Epithelial cell of proximal tubule (primary cell): ENCODE results near the gene ERICH6B. TPM values are rescaled to one million over a fixed set of nuclear protein-coding genes. Genes with fewer than 3 reads are reported as not detected.

ENCODE experiments used
- DNase-seq: peaks from one replicate; pipeline ENCODE4 v3.0.0-alpha.2; 2011; ENCODE audit warnings: low read depth
- H3K4me3 ChIP-seq: 2 replicates; pipeline ENCODE4 v1.5.1; 2011; ENCODE audit warnings: low read depth, mild to moderate bottlenecking, low read length
- CTCF ChIP-seq: conservative IDR thresholded peaks from 2 replicates; pipeline ENCODE4 v1.5.1; 2012; ENCODE audit warnings: low read depth, mild to moderate bottlenecking, low read length
- total RNA-seq: library from RNA; depleted of rRNA; stranded (reverse); fragments of >200 nt; gene quantifications from 2 replicates; pipeline ENCODE4 v1.2.3, GENCODE V29; 2015

ERICH6B gene
- total RNA-seq, 1 donor from 2014 or later, result not detected

DNA sequence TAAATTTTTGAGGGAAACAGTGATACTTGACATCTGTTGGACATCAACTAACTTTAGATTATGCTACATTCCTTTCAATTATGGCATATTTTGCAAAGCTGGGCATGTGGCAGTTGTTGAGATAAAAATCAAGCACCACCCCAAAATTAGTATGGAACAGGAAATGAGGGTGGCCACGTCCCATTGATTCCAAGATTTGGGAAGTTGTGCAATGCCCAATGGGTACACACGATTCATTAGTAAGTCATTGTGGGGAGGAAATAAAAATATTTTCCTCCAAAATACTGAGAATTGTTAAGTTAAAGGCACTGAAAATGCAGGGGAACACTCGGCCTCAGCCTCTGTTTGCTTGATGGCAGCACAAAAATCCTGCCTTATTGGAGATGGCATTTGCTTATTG is 7.6 kb downstream of the ERICH6B start:
- TF ChIP-seq CTCF, result no peak
- no peak overlapping the region for H3K4me3 ChIP-seq
- no peak for DNase-seq

- TF ChIP-seq CTCF, result no peak
- DNase-seq, result no peak
These were observed 10.6 kb downstream of the ERICH6B start for GRCh38 chr13:45604892-45605291.

GRCh38 chr13:45603338-45603737 is 12.2 kb downstream of the ERICH6B start:
- H3K4me3 ChIP-seq, result no peak overlapping the region
- DNase-seq, result no peak
- TF ChIP-seq CTCF, result no peak

More at GRCh38 chr13:45604892-45605291, 10.6 kb downstream of the ERICH6B start:
- H3K4me3 ChIP-seq, result no peak overlapping the region

GRCh38 chr13:45602183-45603170 is 13.1 kb downstream of the ERICH6B start:
- H3K4me3 ChIP-seq, result no peak overlapping the region
- TF ChIP-seq CTCF, result no peak
- DNase-seq, result no peak

DNA sequence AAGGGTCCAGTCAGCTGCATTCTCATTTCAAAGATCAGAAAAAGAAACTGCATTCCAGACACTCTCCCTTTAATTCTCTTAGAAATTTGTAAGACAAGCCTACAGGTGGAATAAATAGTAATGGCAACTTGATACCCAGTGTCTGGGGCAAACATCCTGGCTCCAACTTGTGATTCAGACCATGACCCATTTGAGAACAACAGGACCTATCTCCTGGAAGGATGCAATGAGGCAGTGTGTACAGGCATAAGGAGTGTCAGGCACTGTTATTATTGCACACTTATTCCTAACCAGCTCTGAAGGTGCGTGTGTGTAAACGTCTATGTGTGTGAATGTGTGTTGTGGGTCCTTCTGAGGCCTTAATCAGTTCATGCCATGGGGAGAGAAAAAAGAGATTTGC is 13.9 kb downstream of the ERICH6B start:
- no peak for TF ChIP-seq CTCF

DNA sequence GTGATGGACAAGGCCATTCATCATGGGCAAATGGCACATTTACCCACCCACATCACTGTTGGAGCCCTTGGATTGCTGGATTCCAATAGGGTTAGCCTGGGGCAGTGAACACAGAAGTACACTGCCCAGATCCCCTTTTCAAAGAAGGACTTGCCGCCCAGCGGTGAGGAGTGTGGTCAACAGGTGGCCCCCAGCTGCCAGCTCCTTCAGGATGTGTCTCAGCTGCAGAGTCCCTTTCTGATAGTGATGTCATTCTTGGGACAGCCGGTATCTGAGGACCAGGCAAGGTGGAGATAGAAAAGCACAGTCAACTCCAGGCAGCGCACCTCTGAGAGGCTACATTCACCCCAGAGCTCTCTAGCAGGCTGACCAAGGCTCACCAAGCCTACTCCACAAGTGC is 16.9 kb downstream of the ERICH6B start:
- no peak for DNase-seq
- no peak overlapping the region for H3K4me3 ChIP-seq

More for the DNA sequence above, 13.9 kb downstream of the ERICH6B start:
- no peak overlapping the region for H3K4me3 ChIP-seq
- DNase-seq, result no peak

More for the DNA sequence above, 16.9 kb downstream of the ERICH6B start:
- TF ChIP-seq CTCF, result no peak
